Neuronal stem cell (in vitro differentiated cells): ENCODE results near the gene SNX33.
"Not testable (repeated sequence)": the region's sequence is repeated elsewhere in the genome, so short reads cannot be mapped to it uniquely, and the experiment has no call there.

Experiments
- DNase-seq: peaks from one replicate; pipeline ENCODE4 v3.0.0-alpha.2; 2013; ENCODE audit warnings: low spot score
- H2AFZ ChIP-seq: one replicate; pipeline ENCODE4 v1.6.1; 2013; ENCODE audit warnings: mild to moderate bottlenecking, low read length, inconsistent platforms
- H2AK5ac ChIP-seq: 2 replicates; pipeline ENCODE4 v1.6.1; 2013; ENCODE audit warnings: low read depth, mild to moderate bottlenecking, inconsistent platforms, low read length, moderate library complexity, mixed read lengths
- H2BK120ac ChIP-seq: 2 replicates; pipeline ENCODE4 v1.6.1; 2013; ENCODE audit warnings: low read depth, mild to moderate bottlenecking, inconsistent platforms, low read length, moderate library complexity, mixed read lengths
- H2BK12ac ChIP-seq: one replicate; pipeline ENCODE4 v1.6.1; 2013; ENCODE audit warnings: low read length, inconsistent platforms
- H2BK15ac ChIP-seq: 2 replicates; pipeline ENCODE4 v1.6.1; 2013; ENCODE audit warnings: mild to moderate bottlenecking, low read length, inconsistent platforms, mixed read lengths
- H2BK5ac ChIP-seq: one replicate; pipeline ENCODE4 v1.6.1; 2013; ENCODE audit warnings: inconsistent platforms, mild to moderate bottlenecking, low read length, moderate library complexity
- H3K14ac ChIP-seq: one replicate; pipeline ENCODE4 v1.6.1; 2013; ENCODE audit warnings: low read length, inconsistent platforms
- H3K18ac ChIP-seq: 2 replicates; pipeline ENCODE4 v1.6.1; 2013; ENCODE audit warnings: low read length, inconsistent platforms
- H3K23ac ChIP-seq: 2 replicates; pipeline ENCODE4 v1.6.1; 2013; ENCODE audit warnings: low read depth, mild to moderate bottlenecking, mixed read lengths, low read length, inconsistent platforms; ENCODE audit not compliant: poor library complexity
- H3K27ac ChIP-seq: replicated peaks from 3 replicates; pipeline ENCODE4 v1.5.1; 2013; ENCODE audit warnings: low read length, inconsistent platforms
- H3K27me3 ChIP-seq, 3 experiments: 2 replicates each; pipeline ENCODE4 v1.6.1; 2013; ENCODE audit warnings: low read length in 3 of 3, mild to moderate bottlenecking in 2 of 3, inconsistent platforms in 1 of 3, low read depth in 1 of 3, mixed read lengths in 1 of 3, moderate library complexity in 1 of 3; ENCODE audit not compliant: control insufficient read depth in 3 of 3, insufficient read depth in 3 of 3
- H3K36me3 ChIP-seq, 2 donors: replicated peaks in 1 of 2; 2 replicates each; pipeline ENCODE4 v1.6.1; 2013; ENCODE audit warnings: low read length in 2 of 2; ENCODE audit not compliant: control insufficient read depth in 2 of 2, insufficient read depth in 2 of 2
- H3K4ac ChIP-seq: 2 replicates; pipeline ENCODE4 v1.6.1; 2013; ENCODE audit warnings: inconsistent platforms, mild to moderate bottlenecking, low read length, moderate library complexity
- H3K4me1 ChIP-seq, 2 donors: 1 replicate in 1 of 2; 2 replicates in 1 of 2; pipeline ENCODE4 v1.6.1; 2013; ENCODE audit warnings: low read length in 2 of 2, low read depth in 1 of 2; ENCODE audit not compliant: control insufficient read depth in 2 of 2, insufficient read depth in 1 of 2
- H3K4me2 ChIP-seq: one replicate; pipeline ENCODE4 v1.6.1; 2013; ENCODE audit warnings: mild to moderate bottlenecking, low read length, inconsistent platforms; ENCODE audit not compliant: insufficient read depth, poor library complexity, severe bottlenecking
- H3K4me3 ChIP-seq, 2 donors: 2 replicates each; pipeline ENCODE4 v1.5.1; 2013; ENCODE audit warnings: low read length in 2 of 2, mild to moderate bottlenecking in 2 of 2, inconsistent platforms in 1 of 2, moderate library complexity in 1 of 2
- H3K79me1 ChIP-seq: one replicate; pipeline ENCODE4 v1.6.1; 2013; ENCODE audit warnings: low read depth, mild to moderate bottlenecking, inconsistent platforms, low read length, moderate library complexity
- H3K9ac ChIP-seq: one replicate; pipeline ENCODE4 v1.6.1; 2013; ENCODE audit warnings: mild to moderate bottlenecking, low read depth, low read length, inconsistent platforms; ENCODE audit not compliant: poor library complexity
- H3K9me3 ChIP-seq, 2 donors: replicated peaks in 1 of 2; 2 replicates each; pipeline versions ENCODE3 to v1.6.1; 2013; ENCODE audit warnings: low read length in 2 of 2, mild to moderate bottlenecking in 2 of 2, inconsistent platforms in 1 of 2, low read depth in 1 of 2, mixed read lengths in 1 of 2, moderate library complexity in 1 of 2; ENCODE audit not compliant: control insufficient read depth in 2 of 2, insufficient read depth in 1 of 2
- H4K8ac ChIP-seq: one replicate; pipeline ENCODE4 v1.6.1; 2013; ENCODE audit warnings: low read depth, mild to moderate bottlenecking, inconsistent platforms, low read length, moderate library complexity
- H4K91ac ChIP-seq: one replicate; pipeline ENCODE4 v1.6.1; 2013; ENCODE audit warnings: low read length, low read depth, mild to moderate bottlenecking, inconsistent platforms; ENCODE audit not compliant: poor library complexity
- WGBS, 2 donors: extraction: QIAGEN DNeasy Blood & Tissue Kit; methylation state at CpG; one replicate each; pipeline ENCODE4 v1.1.7; 2013; ENCODE audit warnings: missing lambda C conversion rate in 2 of 2, mixed read lengths in 1 of 2; ENCODE audit not compliant: insufficient read length in 2 of 2, insufficient replicate concordance in 1 of 2; ENCODE audit errors: extremely low coverage in 2 of 2; 5-methylcytosine and 5-hydroxymethylcytosine counted together

Gene SNX33

GRCh38 chr15:75692311-75692710, 44.6 kb downstream of the SNX33 start:
- H3K9me3 ChIP-seq, H2BK12ac ChIP-seq, H3K9ac ChIP-seq, H3K27ac ChIP-seq, H4K91ac ChIP-seq, H2BK5ac ChIP-seq, H2BK120ac ChIP-seq, H3K4me2 ChIP-seq, H3K27me3 ChIP-seq, H4K8ac ChIP-seq, H3K4ac ChIP-seq, H2AK5ac ChIP-seq, H2AFZ ChIP-seq, H3K36me3 ChIP-seq, H2BK15ac ChIP-seq, H3K23ac ChIP-seq, H3K18ac ChIP-seq, H3K4me3 ChIP-seq, DNase-seq, H3K79me1 ChIP-seq: not testable (repeated sequence)
- H3K4me1 ChIP-seq = peaks cover 19 to 26% of the 10 kb centered on the region in 2 donors
- peak overlapping the region; percentile 38 for H3K14ac ChIP-seq
- no CpG with 5 or more reads among the region's 4 CpGs for WGBS, 2 donors

- H2AFZ ChIP-seq, DNase-seq, H4K91ac ChIP-seq, H3K18ac ChIP-seq, H3K14ac ChIP-seq, H2BK12ac ChIP-seq, H3K4me3 ChIP-seq, H3K23ac ChIP-seq, H2BK5ac ChIP-seq, H2BK120ac ChIP-seq, H4K8ac ChIP-seq, H3K79me1 ChIP-seq, H3K4ac ChIP-seq, H3K9ac ChIP-seq, H3K36me3 ChIP-seq, H3K27ac ChIP-seq, H3K9me3 ChIP-seq, H3K4me2 ChIP-seq: not testable (repeated sequence)
- no CpG with 5 or more reads among the region's 15 CpGs for WGBS, 2 donors
- Histone ChIP-seq H2AK5ac (peak overlapping the region; percentile 75), H3K27me3 (peaks cover 0 to 12% (median 0%) of the 10 kb centered on the region in 3 experiments), H2BK15ac (peak overlapping the region; percentile 89), H3K4me1 (peaks cover 19 to 26% of the 10 kb centered on the region in 2 donors)
These were observed 45.3 kb downstream of the SNX33 start for GRCh38 chr15:75693028-75693427.

GRCh38 chr15:75693501-75694240, 46.0 kb downstream of the SNX33 start:
- H3K4ac ChIP-seq = no peak overlapping the region
- no peaks in the 10 kb centered on the region for H3K36me3 ChIP-seq
- H2AFZ ChIP-seq = peak overlapping the region; percentile 82
- no peaks in the 10 kb centered on the region for H3K9me3 ChIP-seq
- H4K8ac ChIP-seq = no peak overlapping the region
- no CpG with 5 or more reads among the region's 14 CpGs for WGBS, 2 donors
- H3K14ac ChIP-seq = peak overlapping the region; percentile 32
- peak overlapping the region; percentile 35 for H2BK5ac ChIP-seq
- peaks cover 0 to 12% (median 0%) of the 10 kb centered on the region in 3 experiments for H3K27me3 ChIP-seq
- H2BK12ac ChIP-seq = peak overlapping the region; percentile 69
- H3K4me3 ChIP-seq = no peak overlapping the region
- H3K9ac ChIP-seq = peak overlapping the region; percentile 27
- DNase-seq = no peak
- no peak overlapping the region for H3K23ac ChIP-seq
- peaks cover 4% of the 10 kb centered on the region for H3K79me1 ChIP-seq
- no peak overlapping the region for H2BK120ac ChIP-seq
- peaks cover 19 to 26% of the 10 kb centered on the region in 2 donors for H3K4me1 ChIP-seq
- peak overlapping the region; percentile 89 for H2BK15ac ChIP-seq
- H4K91ac ChIP-seq = no peak overlapping the region
- H3K18ac ChIP-seq = peak overlapping the region; percentile 79
- no peak overlapping the region for H3K27ac ChIP-seq
- H3K4me2 ChIP-seq = no peak overlapping the region
- peak overlapping the region; percentile 75 for H2AK5ac ChIP-seq

GRCh38 chr15:75694241-75695182, 46.8 kb downstream of the SNX33 start:
- Histone ChIP-seq H4K91ac (no peak overlapping the region), H2BK15ac (peak overlapping the region; percentile 30), H2BK5ac (peak overlapping the region; percentile 24), H3K4me2 (no peak overlapping the region), H2BK12ac (peak overlapping the region; percentile 69), H2BK120ac (peak overlapping the region; percentile 61), H2AK5ac (peak overlapping the region; percentile 75), H3K27me3 (peaks cover 0 to 12% (median 0%) of the 10 kb centered on the region in 3 experiments), H3K18ac (peak overlapping the region; percentile 64), H3K27ac (no peak overlapping the region), H3K14ac (peak overlapping the region; percentile 32), H3K23ac (peak overlapping the region; percentile 52), H4K8ac (no peak overlapping the region), H2AFZ (peak overlapping the region; percentile 82), H3K9me3 (no peaks in the 10 kb centered on the region), H3K4ac (no peak overlapping the region), H3K4me3 (no peak overlapping the region), H3K79me1 (peaks cover 4% of the 10 kb centered on the region), H3K4me1 (peaks cover 19 to 26% of the 10 kb centered on the region in 2 donors), H3K36me3 (no peaks in the 10 kb centered on the region), H3K9ac (no peak overlapping the region)
- WGBS, 2 donors = no CpG with 5 or more reads among the region's 20 CpGs
- DNase-seq = no peak
